GM18907 (cell line): ENCODE data around the gene P2RX6.
A peak's percentile ranks its signal among the peaks of the same experiment; 100 is the strongest.

Experiments used
- ATAC-seq: cut with Tn5 transposase; IDR thresholded peaks from one replicate; pipeline ENCODE4 v1.9.1; 2021; ENCODE audit warnings: mild to moderate bottlenecking, moderate library complexity; ENCODE audit not compliant: unreplicated experiment

The P2RX6 gene

DNA sequence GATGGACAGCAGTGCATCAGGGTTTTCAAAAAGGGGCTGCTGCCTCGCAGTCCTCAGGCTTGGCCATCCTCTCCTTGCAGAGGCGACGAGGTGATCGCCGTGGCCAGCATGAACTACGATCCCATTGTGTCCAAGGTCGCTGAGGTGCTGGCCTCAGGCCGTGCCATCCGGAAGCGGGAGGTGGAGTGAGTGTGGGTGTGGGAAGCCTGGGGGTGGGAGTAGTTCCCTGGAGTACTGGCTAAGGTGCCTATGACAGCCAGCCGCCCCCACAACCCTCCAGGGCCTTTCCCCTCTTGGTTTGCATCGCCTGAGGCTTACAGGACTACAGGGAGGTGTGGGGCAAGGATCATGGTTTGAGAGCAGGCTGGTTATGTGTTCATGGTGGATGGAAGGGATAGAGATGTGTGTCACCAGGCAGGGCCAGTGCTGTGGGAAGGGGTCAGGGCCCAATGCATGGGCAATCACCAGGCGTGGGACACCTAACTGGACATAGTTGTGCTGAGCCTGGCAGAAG, 35.0 kb upstream of the P2RX6 start:
- ATAC-seq, result no peak

DNA sequence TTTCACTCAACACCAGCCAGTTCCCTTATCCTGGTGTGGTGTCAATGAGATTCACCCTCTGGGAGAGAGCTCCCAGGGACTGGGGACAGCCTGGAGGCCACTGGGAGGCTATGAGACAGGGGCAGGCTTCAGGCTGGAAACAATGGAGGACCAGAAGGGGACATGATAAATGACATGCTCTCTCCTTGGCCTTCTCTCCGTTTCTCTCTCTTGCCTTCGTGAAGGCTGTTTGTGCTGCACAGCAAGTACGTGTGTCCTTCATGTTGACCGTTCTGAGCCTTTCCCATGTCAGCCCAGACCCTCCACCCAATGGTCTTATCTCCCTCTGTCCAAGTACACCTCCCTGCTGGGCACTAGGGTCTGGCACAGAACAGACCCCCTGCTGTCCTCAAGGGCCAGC, 34.4 kb upstream of the P2RX6 start:
- no peak for ATAC-seq

- ATAC-seq, result no peak
These were observed 33.8 kb upstream of the P2RX6 start for GRCh38 chr22:20980938-20981722.

DNA sequence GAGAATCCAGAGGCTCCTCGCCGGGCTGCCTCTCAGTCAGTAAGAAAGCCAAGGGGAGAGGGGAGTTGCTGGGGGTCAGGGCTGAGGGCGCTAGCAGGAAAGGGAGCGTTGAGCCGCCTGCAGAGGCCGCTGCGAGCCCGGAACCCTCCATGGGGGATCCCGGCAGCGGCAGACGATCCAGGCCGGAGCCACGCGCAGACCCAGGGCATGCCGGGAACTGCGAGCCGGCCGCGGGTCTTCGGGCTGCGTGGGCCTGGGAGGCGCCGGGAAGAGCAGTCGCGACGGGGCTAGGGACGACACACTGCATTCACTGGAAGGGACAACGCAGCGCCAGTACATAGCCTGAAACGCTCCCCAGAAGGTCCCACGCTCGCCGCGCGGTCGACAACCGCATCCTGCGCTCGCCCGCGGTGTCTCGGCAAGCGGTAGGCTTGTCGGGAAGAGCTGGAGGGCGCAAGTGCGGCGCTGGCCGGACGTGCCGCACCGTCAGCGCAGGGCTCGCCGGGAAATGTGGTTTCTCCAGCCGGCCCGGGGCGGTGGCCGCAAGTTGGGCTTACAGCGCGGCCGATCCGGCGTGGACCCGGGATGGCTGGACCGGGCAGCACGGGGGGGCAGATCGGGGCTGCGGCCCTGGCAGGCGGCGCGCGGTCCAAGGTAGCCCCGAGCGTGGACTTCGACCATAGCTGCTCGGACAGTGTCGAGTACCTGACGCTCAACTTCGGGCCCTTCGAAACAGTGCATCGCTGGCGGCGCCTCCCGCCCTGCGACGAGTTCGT, 33.0 kb upstream of the P2RX6 start, which contains the start of gene LZTR1:
Gene LZTR1, plus strand, starts transcription at position 511 of the 776 bp plus-strand sequence. Its CDS starts 75 bp downstream, at position 586.
- ATAC-seq, result peak; percentile 85

GRCh38 chr22:20982563-20982882, 32.4 kb upstream of the P2RX6 start:
- peak; percentile 15 for ATAC-seq

GRCh38 chr22:20983081-20983771, 31.7 kb upstream of the P2RX6 start:
- no peak for ATAC-seq

GRCh38 chr22:20985720-20986119, 29.2 kb upstream of the P2RX6 start:
- no peak for ATAC-seq

- no peak for ATAC-seq
These were observed 28.6 kb upstream of the P2RX6 start for GRCh38 chr22:20986365-20986764.

GRCh38 chr22:20987375-20987774, 27.6 kb upstream of the P2RX6 start:
- ATAC-seq, result no peak

DNA sequence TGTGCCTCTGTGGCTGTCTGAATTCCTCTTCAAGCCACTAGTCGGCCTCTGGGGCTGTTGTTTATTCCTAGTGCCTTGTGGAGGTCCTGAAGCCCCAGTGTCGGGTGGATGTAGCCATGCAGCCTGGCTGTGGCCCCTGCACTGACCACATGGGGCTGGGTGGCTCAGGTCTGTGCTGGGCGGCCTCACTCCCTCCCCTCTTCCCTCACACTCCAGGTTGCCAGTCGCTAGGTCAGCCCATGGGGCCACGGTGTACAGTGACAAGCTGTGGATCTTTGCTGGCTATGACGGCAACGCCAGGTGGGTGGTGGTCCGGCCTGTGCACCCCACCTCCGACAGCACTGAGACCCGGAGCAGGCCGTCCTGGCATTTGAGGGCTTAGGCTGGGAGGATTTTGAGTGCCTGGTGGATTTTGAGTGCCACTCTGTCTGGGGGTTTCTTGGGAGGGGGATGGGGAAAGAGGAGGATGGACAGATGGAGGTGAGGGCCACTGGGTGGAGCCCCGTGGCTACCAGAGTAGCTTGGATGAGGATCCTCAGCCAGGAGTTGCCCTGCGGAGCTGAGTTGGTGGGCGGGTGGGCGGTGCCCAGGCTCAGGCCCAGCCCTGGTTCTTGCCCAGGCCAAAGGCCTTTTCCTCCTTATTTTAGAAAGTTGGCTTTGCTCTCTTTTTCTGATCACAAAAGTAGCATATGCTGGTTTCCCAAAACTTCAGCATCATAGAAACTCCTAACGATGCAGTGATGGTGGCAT, 26.2 kb upstream of the P2RX6 start:
- no peak for ATAC-seq

DNA sequence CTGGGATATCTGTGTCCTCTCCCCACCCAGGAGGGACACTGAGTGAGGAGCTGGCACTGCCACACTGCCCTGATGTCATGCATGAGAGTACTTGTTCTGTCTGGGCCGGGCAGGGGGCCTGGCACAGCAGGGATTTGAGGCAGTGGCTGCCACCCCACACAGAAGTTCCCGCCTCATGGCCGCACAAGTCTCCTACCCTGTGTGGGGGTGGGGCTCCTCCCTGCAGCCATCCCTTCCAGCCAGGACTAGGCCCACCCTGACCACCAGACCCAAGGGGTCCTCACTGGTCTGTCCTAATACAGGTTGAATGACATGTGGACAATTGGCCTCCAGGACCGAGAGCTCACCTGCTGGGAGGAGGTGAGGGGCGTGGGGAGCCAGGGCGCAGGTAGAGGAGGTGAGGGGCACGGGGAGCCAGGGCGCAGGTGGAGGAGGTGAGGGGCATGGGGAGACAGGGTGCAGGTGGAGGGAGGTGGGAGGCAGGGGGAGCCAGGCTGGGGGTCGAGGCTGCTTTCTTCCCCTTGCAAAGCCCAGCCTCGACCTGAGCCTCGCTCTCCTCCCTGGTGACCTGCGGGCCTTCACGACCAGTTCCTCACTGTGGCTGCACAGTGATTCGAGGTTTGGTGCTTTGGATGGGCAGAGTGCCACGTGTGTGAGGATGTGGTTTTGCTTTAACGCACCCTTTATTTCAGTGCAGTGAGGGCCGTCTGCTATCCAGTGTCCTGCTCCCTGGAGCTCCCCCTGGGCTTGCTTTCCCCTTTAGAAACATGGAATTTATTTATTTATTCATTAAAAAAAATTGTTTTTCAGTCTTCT, 25.4 kb upstream of the P2RX6 start:
- no peak for ATAC-seq

DNA sequence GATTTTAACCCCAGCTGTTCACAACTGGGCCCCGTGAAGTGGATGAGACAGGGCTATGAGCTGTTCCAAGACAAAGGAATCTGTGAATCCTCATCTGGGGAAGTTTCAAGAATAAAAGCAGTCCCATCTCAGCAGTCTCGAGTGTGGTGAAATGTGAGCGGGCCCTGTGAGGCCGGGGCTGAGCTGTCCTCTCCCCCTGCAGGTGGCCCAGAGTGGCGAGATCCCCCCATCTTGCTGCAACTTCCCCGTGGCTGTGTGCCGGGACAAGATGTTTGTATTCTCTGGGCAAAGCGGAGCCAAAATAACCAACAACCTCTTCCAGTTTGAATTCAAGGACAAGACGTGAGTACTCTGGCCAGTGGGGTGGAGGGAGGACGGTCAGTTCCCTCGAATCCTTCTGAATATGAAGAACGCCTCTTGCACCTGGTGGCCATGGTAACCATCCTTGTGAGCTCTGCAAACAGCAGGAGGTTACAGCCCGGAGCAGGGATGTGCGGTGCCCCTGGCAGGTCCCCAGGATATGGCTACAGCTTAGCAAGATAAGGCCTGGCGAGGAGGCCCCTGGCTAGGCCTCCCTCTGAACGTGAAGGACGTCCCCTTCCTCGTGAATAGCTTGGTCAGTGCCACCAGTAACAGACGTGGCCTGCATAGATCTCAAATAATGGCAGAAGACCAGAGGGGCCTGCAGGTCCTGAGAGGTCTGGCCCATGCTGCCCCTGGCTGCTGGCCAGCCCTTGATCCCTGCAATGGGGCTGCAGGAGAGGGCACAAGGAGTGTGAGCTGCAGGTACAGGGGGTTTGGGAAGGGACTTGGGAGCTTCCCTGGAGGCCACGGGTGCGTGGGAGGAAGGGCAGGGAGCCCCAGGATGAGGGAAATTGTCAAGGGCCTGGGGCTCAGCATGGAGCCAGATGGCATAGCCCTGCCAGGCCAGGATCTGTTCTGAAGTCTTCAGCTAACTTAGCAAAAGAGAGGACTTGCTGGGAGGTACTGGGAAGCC, 24.5 kb upstream of the P2RX6 start:
- no peak for ATAC-seq

- ATAC-seq, result no peak
These were observed 23.5 kb upstream of the P2RX6 start for GRCh38 chr22:20991252-20992055.

- ATAC-seq, result no peak
These were observed 22.9 kb upstream of the P2RX6 start for GRCh38 chr22:20992056-20992442.

- no peak for ATAC-seq
These were observed 22.3 kb upstream of the P2RX6 start for GRCh38 chr22:20992456-20993303.

DNA sequence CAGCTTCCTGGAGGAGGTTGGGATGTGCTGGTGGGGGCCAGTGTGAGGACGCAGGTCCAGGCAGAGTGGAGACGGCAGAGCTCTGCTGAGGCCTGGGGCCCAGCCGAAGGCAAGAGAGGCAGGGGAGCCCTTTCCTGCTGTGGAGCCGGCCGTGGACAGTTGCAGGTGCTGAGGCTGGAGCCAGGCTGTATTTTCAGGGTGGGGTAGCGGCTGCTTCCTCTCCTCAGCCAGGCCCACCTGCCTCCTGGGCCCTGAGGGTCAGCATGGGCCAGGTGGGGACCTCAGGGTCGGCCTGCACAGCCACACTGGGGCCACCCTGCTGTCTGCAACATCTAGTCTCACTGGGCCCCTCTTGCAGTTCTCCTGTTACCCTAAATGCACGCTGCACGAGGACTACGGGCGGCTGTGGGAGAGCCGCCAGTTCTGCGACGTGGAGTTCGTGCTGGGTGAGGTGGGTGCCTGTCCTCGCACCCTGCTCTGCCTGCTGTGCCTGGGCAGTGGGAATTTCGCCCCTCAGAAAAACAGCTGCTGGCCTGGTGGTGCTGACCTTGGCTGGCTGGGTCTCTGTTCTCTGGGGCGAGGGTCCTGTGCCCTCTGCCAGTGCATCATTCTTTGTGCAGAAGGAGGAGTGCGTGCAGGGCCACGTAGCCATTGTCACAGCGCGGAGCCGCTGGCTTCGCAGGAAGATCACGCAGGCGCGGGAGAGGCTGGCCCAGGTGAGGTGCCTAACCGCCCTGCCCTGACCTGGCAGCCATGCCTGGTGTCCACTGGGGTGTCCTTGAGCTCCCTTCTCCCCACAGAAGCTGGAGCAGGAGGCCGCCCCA, 21.4 kb upstream of the P2RX6 start:
- ATAC-seq, result no peak
